Measurements from ENCODE around the gene ROR2. TPM values are rescaled to one million over a fixed set of nuclear protein-coding genes. Genes with fewer than 3 reads are reported as not detected.

The ROR2 gene
- total RNA-seq, 1 experiment from 2014 or later: not detected

- DNase-seq: no peak
Observed at GRCh38 chr9:91839926-91840465, 110.0 kb downstream of the ROR2 start.

GRCh38 chr9:91837981-91838731 lies 111.9 kb downstream of the ROR2 start:
- H3K9me3 Mint-ChIP-seq (ENCODE audit: low read depth, unreplicated experiment): no peaks in the 10 kb centered on the region
- no peaks in the 10 kb centered on the region for H3K4me1 Mint-ChIP-seq (ENCODE audit: low read depth, unreplicated experiment)
- intact Hi-C loops (cut with micrococcal nuclease; ENCODE audit: unreplicated experiment): no loop called here
- H3K27me3 Mint-ChIP-seq (ENCODE audit: unreplicated experiment): peaks cover 80% of the 10 kb centered on the region
- CTCF ChIA-PET: no interaction called here
- H3K27ac Mint-ChIP-seq (ENCODE audit: unreplicated experiment): no peak overlapping the region
- no peaks in the 10 kb centered on the region for H3K36me3 Mint-ChIP-seq (ENCODE audit: insufficient read depth, unreplicated experiment)
- peak; percentile 73 for DNase-seq
- H3K4me3 Mint-ChIP-seq (ENCODE audit: low read depth, unreplicated experiment): no peak overlapping the region
- no TSS peak for BruUV-seq (replicated peaks)
- no peak for TF ChIP-seq CTCF (IDR thresholded peaks at IDR 0.05; ENCODE audit: unreplicated experiment)

More at GRCh38 chr9:91839926-91840465, 110.0 kb downstream of the ROR2 start:
- intact Hi-C loops (cut with micrococcal nuclease; ENCODE audit: unreplicated experiment): no loop called here
- H3K4me1 Mint-ChIP-seq (ENCODE audit: low read depth, unreplicated experiment): no peaks in the 10 kb centered on the region
- CTCF ChIA-PET: no interaction called here
- no peak overlapping the region for H3K27ac Mint-ChIP-seq (ENCODE audit: unreplicated experiment)
- no peak for TF ChIP-seq CTCF (IDR thresholded peaks at IDR 0.05; ENCODE audit: unreplicated experiment)
- no peak overlapping the region for H3K4me3 Mint-ChIP-seq (ENCODE audit: low read depth, unreplicated experiment)
- peaks cover 83% of the 10 kb centered on the region for H3K27me3 Mint-ChIP-seq (ENCODE audit: unreplicated experiment)
- no peaks in the 10 kb centered on the region for H3K36me3 Mint-ChIP-seq (ENCODE audit: insufficient read depth, unreplicated experiment)
- H3K9me3 Mint-ChIP-seq (ENCODE audit: low read depth, unreplicated experiment): no peaks in the 10 kb centered on the region
- BruUV-seq (replicated peaks): no TSS peak

DNA sequence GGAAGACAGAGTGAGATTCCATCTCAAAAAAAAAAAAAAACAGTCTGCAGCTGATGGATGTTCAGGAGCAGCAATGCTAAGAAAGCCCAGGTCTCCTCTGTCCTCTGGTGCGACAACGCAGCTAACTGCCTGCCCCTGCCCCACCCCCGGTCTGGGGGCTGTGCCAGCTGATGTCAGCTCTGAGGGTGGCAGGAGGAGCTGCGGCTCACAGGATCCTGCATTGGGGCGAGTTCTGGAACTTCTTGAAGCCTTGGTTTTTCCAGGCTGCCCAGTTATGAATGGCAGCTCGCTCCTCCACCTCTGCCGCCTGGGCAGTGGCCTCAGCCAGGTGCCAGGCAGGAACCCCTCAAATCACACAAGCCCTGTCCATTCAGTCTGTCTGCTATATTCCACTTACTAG lies 113.5 kb downstream of the ROR2 start:
- H3K9me3 Mint-ChIP-seq (ENCODE audit: low read depth, unreplicated experiment): no peaks in the 10 kb centered on the region
- peaks cover 64% of the 10 kb centered on the region for H3K27me3 Mint-ChIP-seq (ENCODE audit: unreplicated experiment)
- intact Hi-C loops (cut with micrococcal nuclease; ENCODE audit: unreplicated experiment): no loop called here
- H3K4me1 Mint-ChIP-seq (ENCODE audit: low read depth, unreplicated experiment): no peaks in the 10 kb centered on the region
- CTCF ChIA-PET: no interaction called here
- BruUV-seq (replicated peaks): no TSS peak
- no peak for DNase-seq
- H3K4me3 Mint-ChIP-seq (ENCODE audit: low read depth, unreplicated experiment): no peak overlapping the region
- no peaks in the 10 kb centered on the region for H3K36me3 Mint-ChIP-seq (ENCODE audit: insufficient read depth, unreplicated experiment)
- no peak for TF ChIP-seq CTCF (IDR thresholded peaks at IDR 0.05; ENCODE audit: unreplicated experiment)
- no peak overlapping the region for H3K27ac Mint-ChIP-seq (ENCODE audit: unreplicated experiment)

- DNase-seq: no peak
- no peak for TF ChIP-seq CTCF (IDR thresholded peaks at IDR 0.05; ENCODE audit: unreplicated experiment)
- no peaks in the 10 kb centered on the region for H3K4me1 Mint-ChIP-seq (ENCODE audit: low read depth, unreplicated experiment)
- intact Hi-C loops (cut with micrococcal nuclease; ENCODE audit: unreplicated experiment): no loop called here
- CTCF ChIA-PET: interaction anchor here (0.6 kb wide), 1 partner anchor 52 kb away, joined by 3 read pairs; no protein-coding TSS in a partner anchor
- H3K27ac Mint-ChIP-seq (ENCODE audit: unreplicated experiment): no peak overlapping the region
- no TSS peak for BruUV-seq (replicated peaks)
- no peaks in the 10 kb centered on the region for H3K9me3 Mint-ChIP-seq (ENCODE audit: low read depth, unreplicated experiment)
- H3K36me3 Mint-ChIP-seq (ENCODE audit: insufficient read depth, unreplicated experiment): no peaks in the 10 kb centered on the region
- peaks cover 59% of the 10 kb centered on the region for H3K27me3 Mint-ChIP-seq (ENCODE audit: unreplicated experiment)
- no peak overlapping the region for H3K4me3 Mint-ChIP-seq (ENCODE audit: low read depth, unreplicated experiment)
Observed at GRCh38 chr9:91835632-91836031, 114.4 kb downstream of the ROR2 start.
